ENCODE data around the gene MAN2A2.

Gene MAN2A2
- 113 to 177 reads per million in 2 experiments for total RNA-seq

GRCh38 chr15:90902840-90903732 lies at the start of gene MAN2A2:
Gene MAN2A2, plus strand, starts transcription at chr15:90903302. Its CDS starts 906 bp downstream, at chr15:90904208.
- DNase-seq (ENCODE audit: low read depth), result peak; percentile 33

DNA sequence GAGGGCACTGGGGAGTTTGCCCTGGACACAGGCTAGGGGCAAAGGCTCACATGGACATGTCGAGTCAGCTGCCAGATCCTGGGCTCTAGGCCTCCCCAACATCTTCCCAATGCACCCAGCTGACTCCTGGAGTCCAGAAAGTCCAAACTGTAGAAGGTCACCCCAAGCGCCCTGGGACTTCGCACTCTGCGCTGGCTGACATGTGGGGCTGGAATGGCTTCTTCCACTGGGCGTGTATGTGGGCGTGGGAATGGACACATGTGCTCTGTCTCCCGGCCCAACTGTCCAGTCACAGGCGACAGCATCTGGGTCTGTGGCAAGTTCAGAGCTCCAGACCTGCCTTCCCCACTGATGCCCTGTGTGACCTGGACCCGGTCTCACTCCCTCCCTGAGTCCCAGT lies 48.0 kb upstream of the MAN2A2 start:
- no peak for DNase-seq (ENCODE audit: low read depth)

DNA sequence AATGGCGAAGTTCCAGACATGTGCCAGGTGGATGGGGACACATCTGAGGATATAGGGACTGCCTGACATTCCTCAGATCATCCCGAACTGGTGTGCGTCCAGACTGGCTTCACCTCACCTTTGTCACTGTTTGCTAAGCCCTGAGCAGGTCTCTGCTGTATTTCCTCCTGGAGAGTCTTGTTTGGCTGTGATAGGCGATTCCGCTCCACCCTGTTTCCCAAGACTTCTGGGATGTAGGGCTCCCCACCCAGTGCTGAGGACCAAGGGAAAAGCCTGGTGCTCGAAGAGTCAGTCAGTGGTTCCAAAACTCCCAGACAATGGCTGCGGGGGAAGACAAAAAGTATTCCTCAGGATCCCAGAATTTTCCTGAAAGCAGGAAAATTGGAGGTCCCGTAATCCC lies 45.8 kb upstream of the MAN2A2 start:
- no peak for DNase-seq (ENCODE audit: low read depth)

DNA sequence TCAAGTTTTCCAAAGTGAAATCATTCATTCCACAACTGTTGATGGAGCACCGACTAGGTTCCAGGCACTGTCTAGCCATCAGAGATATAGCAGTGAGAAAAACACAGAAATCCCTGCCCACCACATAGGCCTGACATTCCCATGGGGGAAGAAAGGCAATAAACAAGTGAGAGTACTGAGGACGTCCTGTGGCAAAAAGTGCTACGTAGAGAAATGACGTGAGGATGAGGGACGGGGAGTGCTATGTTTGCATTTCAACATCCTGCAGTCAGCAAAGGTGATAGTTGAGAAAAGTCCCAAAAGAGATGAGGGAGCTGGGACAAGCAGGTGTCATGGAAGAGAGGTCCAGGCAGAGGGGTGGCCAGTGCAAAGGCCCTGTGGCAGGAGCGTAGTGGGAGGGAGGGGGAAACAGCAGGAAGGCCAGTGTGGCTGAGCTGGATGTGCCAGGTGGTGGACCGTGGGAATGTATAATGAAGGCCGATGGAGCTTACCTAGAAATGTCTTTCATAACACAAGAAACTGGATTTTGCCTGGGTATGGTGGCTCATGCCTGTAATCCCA lies 45.1 kb upstream of the MAN2A2 start:
- DNase-seq (ENCODE audit: low read depth), result no peak

DNA sequence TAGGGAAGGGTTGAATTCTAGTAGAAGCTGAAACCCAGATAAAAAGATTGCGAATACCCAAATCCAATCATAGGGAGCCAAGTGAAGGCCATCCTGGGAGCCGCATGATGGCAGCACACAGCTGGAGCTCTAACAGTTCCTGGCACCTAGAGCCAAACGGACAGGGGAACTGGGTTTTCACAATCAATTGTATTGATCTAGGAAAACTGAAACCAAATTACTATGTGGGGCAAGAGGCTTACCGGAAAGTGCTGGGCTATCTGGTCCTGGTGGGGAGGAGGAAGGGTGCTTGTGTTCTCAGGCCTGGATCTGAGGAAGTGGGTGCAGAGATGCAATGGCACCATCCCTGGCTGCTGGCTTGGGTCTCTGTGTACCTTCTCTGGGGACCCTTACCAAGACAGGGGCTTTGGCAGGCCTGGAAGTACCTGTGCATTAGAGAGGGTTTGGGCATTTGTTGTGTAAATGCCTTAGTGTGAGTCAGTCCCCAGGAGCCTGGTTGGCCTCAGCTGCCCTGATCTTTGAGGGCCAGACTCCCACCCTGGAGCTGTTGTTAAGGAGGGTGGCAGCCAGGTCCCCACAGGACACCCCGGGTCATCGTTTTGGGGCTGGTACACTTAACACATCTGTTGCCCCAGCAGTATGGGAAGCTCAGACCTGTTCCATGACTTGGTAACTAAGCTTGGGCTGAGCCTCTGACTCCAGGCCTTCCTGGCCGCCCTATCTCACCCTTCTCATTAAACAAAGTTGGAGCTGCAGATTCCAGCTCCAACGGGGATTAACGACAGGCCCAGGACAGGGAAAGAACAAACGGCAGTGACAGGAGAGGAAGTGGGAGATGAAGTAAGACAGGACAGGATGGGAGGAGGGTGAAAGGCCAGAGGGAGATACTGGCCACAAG lies 43.6 kb upstream of the MAN2A2 start:
- DNase-seq (ENCODE audit: low read depth), result no peak

DNA sequence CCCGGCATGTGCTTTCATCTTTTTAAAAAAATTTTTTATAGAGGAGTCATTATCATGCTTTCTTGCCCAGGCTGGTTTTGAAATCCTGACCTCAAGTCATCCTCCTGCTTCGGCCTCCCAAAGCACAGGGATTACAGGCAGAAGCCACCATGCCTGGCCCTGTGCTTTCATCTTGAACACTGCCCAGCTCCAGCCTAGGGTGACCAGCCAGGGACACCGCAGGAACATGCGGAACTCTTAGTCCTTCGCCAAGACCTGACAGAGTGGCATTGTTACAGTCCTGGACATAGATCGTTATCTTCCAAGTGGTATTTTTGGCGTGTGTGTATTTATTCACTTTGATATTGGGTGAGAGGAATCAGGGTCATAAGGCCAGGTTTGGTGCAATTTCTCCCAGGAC lies 42.7 kb upstream of the MAN2A2 start:
- no peak for DNase-seq (ENCODE audit: low read depth)

GRCh38 chr15:90860942-90861675 lies 42.0 kb upstream of the MAN2A2 start:
- DNase-seq (ENCODE audit: low read depth), result no peak

- DNase-seq (ENCODE audit: low read depth), result no peak
Measured at GRCh38 chr15:90862487-90862886, 40.6 kb upstream of the MAN2A2 start.

- DNase-seq (ENCODE audit: low read depth), result no peak
Measured at GRCh38 chr15:90862964-90863778, 39.9 kb upstream of the MAN2A2 start.

- no peak for DNase-seq (ENCODE audit: low read depth)
Measured at GRCh38 chr15:90863987-90864386, 39.1 kb upstream of the MAN2A2 start.

- DNase-seq (ENCODE audit: low read depth), result no peak
Measured at GRCh38 chr15:90864507-90864906, 38.6 kb upstream of the MAN2A2 start.

DNA sequence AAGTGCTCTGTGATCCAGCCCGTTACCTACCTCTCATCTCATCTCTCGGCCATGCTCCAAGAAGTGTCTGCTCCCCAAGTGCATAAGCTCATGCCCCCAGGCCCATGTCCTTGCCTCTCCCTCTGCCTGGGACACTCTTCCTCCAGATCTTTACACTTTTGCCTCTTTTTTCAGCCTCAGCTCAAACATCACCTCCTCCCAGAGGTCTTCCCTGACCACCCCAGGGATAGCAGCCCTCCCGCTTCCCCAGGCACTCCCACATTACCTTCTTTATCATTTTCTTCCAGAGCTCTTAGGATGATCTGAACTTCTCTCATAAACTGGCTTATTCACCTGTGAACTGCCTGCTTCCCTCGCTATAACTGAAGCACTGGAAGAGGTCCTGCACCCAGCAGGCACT lies 37.4 kb upstream of the MAN2A2 start:
- DNase-seq (ENCODE audit: low read depth), result no peak

DNA sequence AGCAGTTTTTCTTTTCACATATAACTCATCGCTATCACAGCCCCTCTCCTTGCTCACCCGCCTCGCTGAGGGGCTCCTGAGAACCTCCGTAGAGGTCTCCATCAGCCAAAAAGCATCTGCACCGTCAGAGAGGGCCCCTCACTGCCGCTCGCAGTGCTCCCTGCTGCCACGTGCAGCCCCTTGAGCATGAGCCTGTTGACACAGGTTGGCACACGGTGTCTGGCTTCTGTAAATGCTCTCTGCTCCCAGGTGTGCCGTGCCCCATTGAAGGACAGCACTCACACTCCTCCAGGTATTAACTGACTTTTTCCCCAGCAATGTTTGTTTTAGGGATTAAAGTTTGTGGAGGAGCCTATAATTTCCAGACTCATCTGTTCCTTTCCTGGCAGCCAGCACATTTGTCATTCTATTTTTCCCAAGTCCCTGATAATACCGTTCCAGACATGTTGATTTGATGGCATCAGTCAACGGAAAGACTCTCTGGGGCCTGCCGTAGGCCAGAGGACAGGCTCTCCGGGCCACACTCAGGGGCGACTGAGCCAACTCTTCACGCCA lies 36.9 kb upstream of the MAN2A2 start:
- DNase-seq (ENCODE audit: low read depth), result no peak

- no peak for DNase-seq (ENCODE audit: low read depth)
Measured at GRCh38 chr15:90866800-90867199, 36.3 kb upstream of the MAN2A2 start.

GRCh38 chr15:90868261-90868689 lies 34.8 kb upstream of the MAN2A2 start, which contains the start of gene FURIN:
Gene FURIN, plus strand, starts transcription at chr15:90868588. Its CDS starts 7,153 bp downstream, at chr15:90875741.
- no peak for DNase-seq (ENCODE audit: low read depth)

- no peak for DNase-seq (ENCODE audit: low read depth)
Measured at GRCh38 chr15:90869140-90869541, 34.0 kb upstream of the MAN2A2 start.

- peak; percentile 23 for DNase-seq (ENCODE audit: low read depth)
Measured at GRCh38 chr15:90869601-90870353, 33.3 kb upstream of the MAN2A2 start.

DNA sequence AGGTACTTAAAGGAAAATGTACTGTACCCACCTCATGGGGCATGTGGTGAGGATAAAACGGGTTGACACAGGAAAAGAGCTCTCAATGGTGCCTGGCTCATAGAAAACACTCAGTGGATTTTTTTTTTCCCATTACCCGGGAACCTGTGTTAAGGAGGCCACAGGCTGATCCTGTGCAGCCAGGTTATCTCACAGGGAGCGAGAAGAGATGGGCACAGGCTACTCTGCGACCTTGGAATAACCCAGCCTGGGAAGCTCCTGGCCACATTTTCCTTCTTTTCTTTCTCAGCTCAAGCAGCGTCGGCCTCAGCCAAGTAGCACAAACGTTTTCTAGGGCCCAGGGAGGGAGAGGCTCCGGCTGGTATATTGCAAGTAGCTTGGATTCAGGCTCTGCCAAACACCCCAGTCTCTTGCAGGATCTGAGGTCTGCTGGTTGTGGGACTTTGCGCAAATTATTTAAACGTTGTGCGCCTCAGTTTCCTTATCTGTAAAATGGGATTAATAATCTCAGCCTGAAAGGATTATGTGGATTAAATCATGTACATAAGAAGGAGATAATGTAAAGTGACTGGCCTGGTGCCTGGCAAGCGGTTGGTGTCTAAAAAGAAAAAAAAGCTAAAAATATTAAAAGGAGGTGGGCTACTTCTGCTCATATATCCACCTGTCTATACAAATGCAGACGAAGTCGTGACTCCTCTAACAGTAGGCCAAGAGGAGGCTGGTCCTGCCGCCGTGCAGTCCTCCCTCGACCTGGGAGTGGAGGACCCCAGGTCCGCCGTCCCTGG lies 32.6 kb upstream of the MAN2A2 start:
- no peak for DNase-seq (ENCODE audit: low read depth)

Measured in T follicular helper cell (primary cell).